ENCODE measurements around the gene DPM1.
"Not testable (repeated sequence)": the region's sequence is repeated elsewhere in the genome, so short reads cannot be mapped to it uniquely, and the experiment has no call there.

DPM1 gene

DNA sequence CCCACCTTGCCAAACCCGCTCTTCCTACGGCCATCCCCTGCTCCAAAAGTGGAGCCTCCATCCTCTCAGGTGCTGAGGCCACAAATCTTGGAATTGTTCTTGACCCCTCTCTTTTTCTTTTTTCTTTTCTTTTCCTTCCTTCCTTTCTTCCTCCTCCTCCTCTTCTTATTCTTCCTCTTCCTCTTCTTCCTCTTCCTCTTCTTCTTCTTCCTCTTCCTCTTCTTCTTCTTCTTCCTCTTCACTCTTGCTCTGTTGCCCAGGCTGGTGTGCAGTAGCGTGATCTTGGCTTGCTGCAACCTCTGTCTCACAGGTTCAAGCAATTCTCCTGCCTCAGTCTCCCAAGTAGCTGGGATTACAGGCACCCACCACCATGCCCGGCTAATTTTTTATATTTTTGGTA, 20.2 kb upstream of the DPM1 start:
- DNase-seq = not testable (repeated sequence)

GRCh38 chr20:50977066-50978021, 19.0 kb upstream of the DPM1 start:
- no peak for DNase-seq

GRCh38 chr20:50975701-50976330, 17.5 kb upstream of the DPM1 start:
- no peak for DNase-seq

GRCh38 chr20:50969912-50970311, 11.6 kb upstream of the DPM1 start:
- DNase-seq = no peak

GRCh38 chr20:50969435-50969834, 11.1 kb upstream of the DPM1 start:
- no peak for DNase-seq

- DNase-seq = no peak
Measured at GRCh38 chr20:50968289-50968688, 10.0 kb upstream of the DPM1 start.

DNA sequence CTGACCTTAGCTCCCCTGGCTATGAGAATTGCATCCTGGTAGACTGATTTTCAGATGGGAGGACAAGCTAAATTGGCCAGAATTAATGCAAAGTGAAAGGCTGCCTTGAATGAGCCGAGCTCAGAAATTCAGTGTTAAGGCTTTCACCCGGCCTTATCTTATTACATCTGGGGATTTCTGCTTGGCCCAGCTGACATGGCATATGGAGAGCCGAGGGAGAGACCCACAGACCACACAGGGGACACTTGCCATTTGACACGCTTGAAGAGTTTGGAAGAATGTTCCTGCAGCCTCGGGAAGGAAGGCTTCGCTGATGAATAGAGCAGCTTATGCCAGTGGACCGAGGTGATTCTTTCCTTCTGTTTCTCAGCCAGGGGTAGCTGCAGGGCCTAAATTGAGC, 9.3 kb upstream of the DPM1 start:
- DNase-seq = no peak

DNA sequence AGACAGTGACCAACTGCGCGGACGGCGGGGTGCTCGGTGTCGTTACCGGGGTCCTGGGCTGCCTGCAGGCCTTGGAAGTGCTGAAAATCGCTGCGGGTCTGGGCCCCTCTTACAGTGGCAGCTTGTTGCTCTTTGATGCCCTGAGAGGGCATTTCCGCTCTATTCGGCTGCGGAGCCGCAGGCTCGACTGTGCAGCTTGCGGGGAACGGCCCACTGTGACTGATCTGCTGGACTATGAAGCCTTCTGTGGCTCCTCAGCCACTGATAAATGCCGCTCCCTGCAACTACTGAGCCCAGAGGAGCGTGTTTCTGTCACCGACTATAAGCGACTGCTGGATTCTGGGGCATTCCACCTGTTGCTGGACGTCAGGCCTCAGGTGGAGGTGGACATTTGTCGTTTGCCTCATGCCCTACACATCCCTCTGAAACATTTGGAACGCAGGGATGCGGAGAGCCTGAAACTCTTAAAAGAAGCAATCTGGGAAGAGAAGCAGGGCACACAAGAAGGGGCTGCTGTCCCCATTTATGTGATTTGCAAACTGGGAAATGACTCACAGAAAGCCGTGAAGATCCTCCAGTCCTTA, 1.3 kb upstream of the DPM1 start:
- DNase-seq = no peak

DNA sequence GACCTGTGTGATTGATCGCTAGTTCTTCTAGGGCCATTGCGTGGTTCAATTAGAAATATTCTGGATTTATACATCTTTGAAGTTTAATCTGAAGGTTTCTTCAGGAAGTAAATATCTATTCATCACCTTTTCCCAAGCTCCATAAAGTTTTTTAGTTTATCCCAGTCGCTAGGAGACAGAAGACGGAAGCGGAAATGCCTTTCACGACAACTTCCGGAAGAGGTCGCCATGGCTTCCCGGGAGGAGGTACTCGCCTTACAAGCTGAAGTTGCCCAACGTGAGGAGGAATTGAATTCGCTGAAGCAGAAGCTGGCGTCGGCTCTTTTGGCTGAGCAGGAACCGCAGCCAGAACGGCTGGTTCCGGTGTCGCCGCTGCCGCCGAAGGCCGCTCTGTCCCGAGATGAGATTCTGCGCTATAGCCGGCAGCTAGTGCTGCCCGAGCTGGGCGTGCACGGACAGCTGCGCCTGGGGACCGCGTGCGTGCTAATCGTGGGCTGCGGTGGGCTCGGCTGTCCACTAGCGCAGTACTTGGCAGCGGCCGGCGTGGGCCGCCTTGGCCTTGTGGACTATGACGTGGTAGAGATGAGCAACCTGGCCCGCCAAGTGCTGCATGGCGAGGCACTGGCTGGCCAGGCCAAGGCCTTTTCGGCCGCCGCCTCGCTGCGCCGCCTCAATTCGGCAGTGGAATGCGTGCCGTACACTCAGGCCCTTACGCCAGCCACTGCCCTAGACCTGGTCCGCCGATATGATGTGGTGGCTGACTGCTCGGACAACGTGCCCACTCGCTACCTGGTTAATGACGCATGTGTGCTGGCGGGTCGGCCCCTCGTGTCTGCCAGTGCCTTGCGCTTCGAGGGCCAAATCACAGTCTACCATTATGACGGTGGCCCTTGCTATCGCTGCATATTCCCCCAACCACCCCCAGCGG, 547 bp upstream of the DPM1 start, which contains the start of gene MOCS3:
MOCS3 (plus strand) TSS at position 204 of the 928 bp plus-strand sequence; CDS start at position 229, 25 bp downstream.
- peak; percentile 94 for DNase-seq

DNA sequence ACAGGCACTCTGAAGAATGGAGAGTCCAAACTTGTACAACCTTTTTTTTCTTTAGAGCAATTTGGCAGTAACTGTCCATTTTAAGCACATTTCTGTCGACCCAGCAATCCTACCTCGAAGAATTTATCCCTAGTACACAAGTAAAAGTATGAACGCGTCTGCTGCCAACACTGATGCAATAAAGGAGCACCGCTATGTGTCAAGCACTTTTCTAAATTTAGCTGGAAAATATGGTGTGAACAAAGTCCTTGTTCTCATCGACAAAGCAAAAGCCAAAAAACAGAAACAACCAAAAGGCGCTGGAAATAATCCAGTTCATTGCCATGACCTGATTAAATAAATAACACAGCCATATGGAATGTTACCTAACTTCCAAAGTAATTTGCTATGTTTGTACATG, 1.1 kb downstream of the DPM1 start:
- DNase-seq = peak; percentile 19

DNA sequence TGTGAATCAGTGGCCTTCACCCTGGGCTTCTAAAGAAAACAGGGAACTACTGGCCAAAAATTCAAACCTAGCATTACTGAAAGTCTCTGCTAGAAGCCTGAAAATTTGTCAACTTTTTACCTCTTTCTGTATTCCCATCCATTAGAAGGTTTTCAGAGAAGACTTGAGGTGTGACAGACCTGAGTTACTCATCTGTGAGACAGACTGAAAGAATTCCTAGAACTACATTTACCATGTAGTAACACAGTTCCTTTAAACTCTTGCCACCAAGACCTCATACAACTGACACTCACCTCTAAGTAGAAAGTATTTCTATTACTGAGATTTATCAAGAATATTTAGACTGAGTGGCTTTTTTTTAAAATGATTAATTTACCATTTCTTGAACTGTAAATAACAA, 4.5 kb downstream of the DPM1 start:
- DNase-seq = no peak

- DNase-seq = no peak
Measured at GRCh38 chr20:50953196-50953595, 5.1 kb downstream of the DPM1 start.

DNA sequence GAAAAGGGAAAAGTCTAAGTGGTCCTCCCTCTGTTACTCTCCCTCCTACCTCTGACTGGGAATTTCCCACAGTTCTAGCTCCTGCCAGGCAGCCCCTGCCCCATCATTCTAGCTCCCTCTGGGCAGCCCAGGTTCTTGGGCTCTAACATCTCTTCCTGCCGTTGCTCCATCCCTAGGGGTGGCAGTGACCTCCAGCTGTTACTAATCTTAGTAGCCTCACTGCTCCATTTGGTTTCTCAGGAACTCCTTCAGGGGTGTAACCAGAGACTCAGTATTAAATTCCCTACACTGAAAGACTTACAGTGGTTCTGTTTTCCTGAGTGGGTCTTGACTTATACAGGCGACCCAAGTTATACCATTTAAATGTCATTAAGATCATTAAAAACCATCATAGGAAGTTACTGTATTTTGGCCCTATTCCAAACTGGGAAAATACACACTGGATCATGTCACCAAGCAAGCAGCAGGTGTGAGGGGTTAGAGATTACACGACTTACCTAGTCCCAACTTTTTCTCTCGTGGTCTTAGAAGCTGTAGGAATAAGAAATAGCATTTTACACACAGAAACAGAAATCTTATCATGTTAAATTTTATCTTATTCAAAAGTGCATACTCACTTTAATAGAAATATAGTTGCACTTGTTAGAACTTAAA, 10.1 kb downstream of the DPM1 start:
- no peak for DNase-seq

GRCh38 chr20:50943069-50943468, 15.3 kb downstream of the DPM1 start:
- DNase-seq = no peak

GRCh38 chr20:50933589-50933988, 24.7 kb downstream of the DPM1 start:
- no peak for DNase-seq

- DNase-seq = no peak
Measured at GRCh38 chr20:50932691-50933280, 25.5 kb downstream of the DPM1 start.

GRCh38 chr20:50932016-50932485, 26.3 kb downstream of the DPM1 start:
- DNase-seq = no peak

GRCh38 chr20:50931306-50932015, 26.9 kb downstream of the DPM1 start, which contains the start of gene ADNP:
Gene ADNP, minus strand, starts transcription at chr20:50931437. Its CDS starts 27,441 bp downstream, at chr20:50903996.
- peak; percentile 92 for DNase-seq

DNA sequence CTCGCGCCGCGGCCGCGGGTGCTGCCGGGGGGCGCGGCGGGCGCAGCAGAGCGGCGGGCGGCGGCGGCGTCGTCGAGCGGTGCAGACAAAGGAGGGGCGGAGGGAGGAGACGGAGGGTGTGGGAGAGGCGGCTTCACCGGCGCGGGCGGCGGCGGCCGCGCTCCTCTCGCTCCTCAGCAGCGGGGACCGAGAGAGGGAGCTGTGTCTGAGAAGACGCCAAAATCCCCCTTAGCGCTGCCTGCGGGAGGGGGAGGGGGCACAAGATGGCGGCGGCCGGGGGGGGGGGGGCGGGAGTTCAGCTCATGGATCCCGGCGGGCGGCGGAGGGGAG, 27.4 kb downstream of the DPM1 start:
- DNase-seq = no peak

DNA sequence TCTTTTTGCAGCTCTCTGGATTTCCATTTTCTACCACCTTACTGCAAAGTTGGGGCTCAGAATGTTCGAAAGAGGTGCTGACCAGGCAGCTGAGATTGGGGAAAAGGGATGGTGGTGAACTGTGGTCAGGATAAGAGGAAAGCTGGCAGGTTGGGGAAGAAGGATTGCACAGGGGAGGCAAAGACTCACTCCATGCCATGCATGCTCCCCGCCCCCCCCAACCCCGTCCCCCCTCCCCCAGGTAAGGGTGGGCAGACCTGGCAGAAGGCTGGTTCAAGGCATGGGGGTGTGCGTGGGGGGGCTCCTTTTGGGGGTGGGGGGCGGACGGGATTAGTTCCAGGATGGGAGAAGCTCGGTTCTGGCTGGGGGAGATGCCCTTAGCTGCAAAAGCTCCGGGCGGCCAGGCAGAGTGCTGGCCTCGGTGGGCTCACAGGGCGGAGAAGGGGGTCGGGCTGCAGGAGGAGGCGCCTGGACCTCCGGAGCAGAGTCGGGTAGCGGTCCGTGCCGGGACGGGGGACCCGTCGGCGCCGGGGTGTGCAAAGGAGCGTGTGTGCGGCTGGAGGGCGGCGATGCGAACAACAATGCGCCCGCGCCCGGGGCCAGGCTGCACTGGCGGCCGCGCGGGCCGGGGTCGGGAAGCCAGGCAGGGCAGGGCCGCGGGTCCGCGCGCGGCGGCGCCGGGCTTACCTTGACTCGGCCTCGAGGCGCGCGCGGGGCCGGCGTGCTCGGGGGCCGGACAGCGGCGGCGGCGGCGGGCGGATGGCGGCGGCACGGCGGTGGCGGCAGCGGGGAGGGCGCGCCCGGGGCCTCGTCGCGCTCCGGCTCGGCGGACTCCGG, 28.0 kb downstream of the DPM1 start:
- DNase-seq = no peak
